HCT116 (cell line): ENCODE data around the gene TCF19. TPM values are rescaled to one million over a fixed set of nuclear protein-coding genes. Genes with fewer than 3 reads are reported as not detected.
"Not testable (repeated sequence)": the region's sequence is repeated elsewhere in the genome, so short reads cannot be mapped to it uniquely, and the experiment has no call there.

Experiments used
- ATAC-seq: fragments of 200-7000 bp; cut with Tn5 transposase; 2 replicates; pipeline ENCODE4 v1.9.1; 2020; ENCODE audit warnings: mild to moderate bottlenecking, moderate library complexity
- BruUV-seq: library from RNA; stranded (reverse); fragments of 400-500 nt; replicated peaks from 2 replicates; lab custom pipeline; 2021; lab: Mats Ljungman, UMichigan
- CTCF ChIA-PET: fragments of 300-600 bp; sonication (Branson Sonifier 250); formaldehyde crosslinking; loops from one replicate; lab custom pipeline; 2021; ENCODE audit warnings: antibody characterized with exemption; lab: Charles Lee
- POLR2A ChIA-PET: fragments of 300-600, 350-600 bp; sonication (Branson Sonifier 250); formaldehyde crosslinking; loops from one replicate; lab custom pipeline; 2021; ENCODE audit warnings: antibody characterized with exemption; lab: Charles Lee
- RAD21 ChIA-PET, 2 experiments: fragments of 300-600 bp; sonication (Branson Sonifier 250); formaldehyde crosslinking; loops; one replicate each; lab custom pipeline; 2023; ENCODE audit warnings: low total read pairs in 2 of 2; ENCODE audit not compliant: uncharacterized antibody in 2 of 2, unreplicated experiment in 2 of 2, low non-redundant PET in 1 of 2; lab: Charles Lee
- DNase-seq: peaks from one replicate; pipeline ENCODE4 v3.0.0-alpha.2; 2010; ENCODE audit warnings: low read depth, low spot score
- H2AFZ ChIP-seq: fragments of 200-600 bp; shearing (Covaris generic), sonication (generic); 2 replicates; pipeline ENCODE4 v1.6.1; 2017; ENCODE audit warnings: low read depth, mixed run types, mixed read lengths, antibody characterized with exemption, low read length; ENCODE audit not compliant: poor library complexity, severe bottlenecking
- H3K27ac ChIP-seq: 2 replicates; pipeline ENCODE4 v1.5.1; 2012; ENCODE audit warnings: low read depth, low read length
- H3K27me3 ChIP-seq: fragments of 200-600 bp; sonication (generic); 2 replicates; pipeline ENCODE4 v1.6.1; 2016; ENCODE audit warnings: mixed run types, low read length, mixed read lengths; ENCODE audit not compliant: insufficient read depth
- H3K36me3 ChIP-seq, 2 experiments: fragments of 200-500 bp in 1 of 2; fragments of 200-600 bp in 1 of 2; sonication (Bioruptor generic) in 1 of 2; sonication (generic) in 1 of 2; 2 replicates each; pipeline versions ENCODE4 v1.5.1 to v1.6.1; 2014 to 2016; ENCODE audit warnings: low read length in 2 of 2, inconsistent platforms in 1 of 2, mixed read lengths in 1 of 2, mixed run types in 1 of 2; ENCODE audit not compliant: insufficient read depth in 2 of 2, control insufficient read depth in 1 of 2
- H3K4me1 ChIP-seq, 2 experiments: fragments of 200-600 bp in 1 of 2; sonication (generic) in 1 of 2; 2 replicates each; pipeline versions ENCODE4 v1.5.1 to v1.6.1; 2012 to 2017; ENCODE audit warnings: low read length in 2 of 2, inconsistent platforms in 1 of 2, mild to moderate bottlenecking in 1 of 2, mixed read lengths in 1 of 2, mixed run types in 1 of 2, moderate library complexity in 1 of 2; ENCODE audit not compliant: insufficient read depth in 2 of 2, control insufficient read depth in 1 of 2
- H3K4me2 ChIP-seq: fragments of 200-600 bp; sonication (generic); 2 replicates; pipeline ENCODE4 v1.6.1; 2017; ENCODE audit warnings: mixed run types, low read length, mixed read lengths
- H3K4me3 ChIP-seq, 2 experiments: fragments of 200-600 bp in 1 of 2; sonication (generic) in 1 of 2; replicated peaks in 1 of 2; 2 replicates each; pipeline ENCODE4 v1.5.1; 2011 to 2016; ENCODE audit warnings: low read length in 2 of 2, control low read depth in 1 of 2, low read depth in 1 of 2, mild to moderate bottlenecking in 1 of 2, mixed read lengths in 1 of 2, mixed run types in 1 of 2
- H3K79me2 ChIP-seq: fragments of 200-600 bp; sonication (generic); 2 replicates; pipeline ENCODE4 v1.6.1; 2017; ENCODE audit warnings: mild to moderate bottlenecking, mixed run types, low read length, moderate library complexity, mixed read lengths; ENCODE audit not compliant: insufficient read depth
- H3K9ac ChIP-seq: fragments of 200-600 bp; sonication (generic); 2 replicates; pipeline ENCODE4 v1.6.1; 2016; ENCODE audit warnings: low read length, mixed read lengths
- H3K9me2 ChIP-seq: fragments of 200-600 bp; sonication (generic), shearing (Covaris generic); 2 replicates; pipeline ENCODE4 v1.6.1; 2017; ENCODE audit warnings: mixed run types, mild to moderate bottlenecking, moderate library complexity; ENCODE audit not compliant: insufficient read depth
- H3K9me3 ChIP-seq, 2 experiments: fragments of 200-500 bp in 1 of 2; fragments of 200-600 bp in 1 of 2; sonication (Bioruptor generic) in 1 of 2; sonication (generic) in 1 of 2; 2 replicates each; pipeline ENCODE4 v1.6.1; 2014 to 2017; ENCODE audit warnings: low read length in 2 of 2, mixed read lengths in 2 of 2, inconsistent platforms in 1 of 2, low read depth in 1 of 2, mild to moderate bottlenecking in 1 of 2, mixed run types in 1 of 2, moderate library complexity in 1 of 2; ENCODE audit not compliant: control insufficient read depth in 1 of 2, insufficient read depth in 1 of 2
- H4K20me1 ChIP-seq: fragments of 200-600 bp; sonication (generic), shearing (Covaris generic); 2 replicates; pipeline ENCODE4 v1.6.1; 2017; ENCODE audit warnings: mixed run types, mild to moderate bottlenecking, moderate library complexity; ENCODE audit not compliant: insufficient read depth
- CEBPB ChIP-seq: IDR thresholded peaks from 2 replicates; pipeline ENCODE4 v1.6.1; 2012; ENCODE audit warnings: low read depth
- ELF1 ChIP-seq: IDR thresholded peaks from 2 replicates; pipeline ENCODE4 v1.6.1; 2012; ENCODE audit warnings: low read depth, borderline replicate concordance
- EZH2 ChIP-seq: fragments of 200-600 bp; sonication (generic); IDR thresholded peaks from 2 replicates; pipeline ENCODE4 v1.6.1; 2017; ENCODE audit warnings: antibody characterized with exemption, mixed run types
- FOSL1 ChIP-seq: IDR thresholded peaks from 2 replicates; pipeline ENCODE4 v1.6.1; 2012; ENCODE audit warnings: low read depth
- JUND ChIP-seq: IDR thresholded peaks from 2 replicates; pipeline ENCODE4 v1.6.1; 2012
- POLR2A ChIP-seq: IDR thresholded peaks from 2 replicates; pipeline ENCODE4 v1.7.0; 2011; ENCODE audit warnings: borderline replicate concordance; ENCODE audit not compliant: insufficient read depth, insufficient read length; ENCODE audit errors: extremely low read depth
- POLR2AphosphoS5 ChIP-seq: IDR thresholded peaks from 2 replicates; pipeline ENCODE4 v1.6.1; 2011; ENCODE audit warnings: mild to moderate bottlenecking, low read depth, low read length, moderate library complexity
- REST ChIP-seq: IDR thresholded peaks from 2 replicates; pipeline ENCODE4 v1.6.1; 2012; ENCODE audit warnings: low read depth
- SIN3A ChIP-seq: IDR thresholded peaks from 2 replicates; pipeline ENCODE4 v1.6.1; 2012; ENCODE audit warnings: low read depth
- TCF7L2 ChIP-seq: IDR thresholded peaks from 2 replicates; pipeline ENCODE4 v1.7.0; 2011; ENCODE audit warnings: borderline replicate concordance, inconsistent platforms; ENCODE audit not compliant: insufficient read depth, insufficient read length; ENCODE audit errors: extremely low read depth
- ZFX ChIP-seq: fragments of 450-650 bp; IDR thresholded peaks from 2 replicates; pipeline ENCODE4 v1.6.1; 2017
- ZNF274 ChIP-seq: fragments of 200-500 bp; sonication (Bioruptor generic); IDR thresholded peaks from 2 replicates; pipeline ENCODE4 v1.6.1; 2014; ENCODE audit warnings: mild to moderate bottlenecking, low read depth, low read length, inconsistent platforms
- intact Hi-C: fragments of 100-400 bp; cut with micrococcal nuclease; formaldehyde crosslinking; loops from 2 replicates; pipeline ENCODE4 v1.10.0; 2022
- total RNA-seq: library from RNA; stranded (reverse); gene quantifications from one replicate; pipeline ENCODE4 v1.2.1, GENCODE V29; 2021; ENCODE audit not compliant: unreplicated experiment
- TF ChIP-seq, protein P1 (sequence below): IDR thresholded peaks from 2 replicates; pipeline ENCODE4 v1.6.1; 2012
- TF ChIP-seq, protein P2 (sequence below): IDR thresholded peaks from 2 replicates; pipeline ENCODE4 v1.6.1; 2011; ENCODE audit warnings: mild to moderate bottlenecking, low read length, moderate library complexity; ENCODE audit not compliant: insufficient replicate concordance; ENCODE audit errors: extremely low read depth
- TF ChIP-seq, protein P3 (sequence below): IDR thresholded peaks from 2 replicates; pipeline ENCODE4 v1.6.1; 2012

TCF19 gene
- total RNA-seq, 1 experiment from 2014 or later, result 15.4 TPM

DNA sequence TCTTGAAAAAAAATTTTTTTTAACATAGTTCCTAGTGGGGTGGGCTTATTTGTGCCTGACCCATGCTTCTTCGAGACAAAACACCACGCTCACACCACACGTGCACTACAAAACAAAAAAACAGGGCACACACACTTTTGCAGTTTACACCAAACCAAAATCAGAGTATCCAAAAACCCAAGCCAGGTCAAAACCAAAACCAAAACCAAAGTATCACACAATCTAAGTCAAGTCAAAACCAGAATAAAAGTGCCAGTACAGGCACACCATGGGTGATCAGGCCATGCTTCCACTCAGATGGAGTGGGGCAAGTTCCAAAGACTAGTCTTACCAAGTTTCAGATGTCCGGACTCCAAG lies 27.3 kb downstream of the TCF19 start:
- CTCF ChIA-PET, intact Hi-C loops, H3K4me3 ChIP-seq, H4K20me1 ChIP-seq, H3K9ac ChIP-seq, H3K36me3 ChIP-seq, H3K27ac ChIP-seq, H3K79me2 ChIP-seq, H3K4me2 ChIP-seq, H3K4me1 ChIP-seq, H3K27me3 ChIP-seq, RAD21 ChIA-PET, DNase-seq, ATAC-seq, H3K9me3 ChIP-seq, POLR2A ChIA-PET, BruUV-seq, H3K9me2 ChIP-seq, H2AFZ ChIP-seq: not testable (repeated sequence)

GRCh38 chr6:31186052-31186734 lies 27.8 kb downstream of the TCF19 start:
- POLR2A ChIA-PET, result no interaction called here
- H2AFZ ChIP-seq, result no peak overlapping the region

More at GRCh38 chr6:31186052-31186734, 27.8 kb downstream of the TCF19 start:
- CTCF ChIA-PET, result no interaction called here
- DNase-seq (no peak), ATAC-seq (no peak)
- BruUV-seq, result no TSS peak
- H3K4me2 ChIP-seq, result no peak overlapping the region
- RAD21 ChIA-PET, result no interaction called here
- intact Hi-C loops, result no loop called here
- no peaks in the 10 kb centered on the region for H3K27me3 ChIP-seq
- H3K9me3 ChIP-seq, result no peaks in the 10 kb centered on the region
- no peaks in the 10 kb centered on the region for H3K4me1 ChIP-seq
- no peak overlapping the region for H3K27ac ChIP-seq
- no peak for TF ChIP-seq POLR2A
- TF ChIP-seq REST, result no peak
- no peak for TF ChIP-seq ELF1
- TF ChIP-seq, protein P1, sequence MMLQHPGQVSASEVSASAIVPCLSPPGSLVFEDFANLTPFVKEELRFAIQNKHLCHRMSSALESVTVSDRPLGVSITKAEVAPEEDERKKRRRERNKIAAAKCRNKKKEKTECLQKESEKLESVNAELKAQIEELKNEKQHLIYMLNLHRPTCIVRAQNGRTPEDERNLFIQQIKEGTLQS, result no peak
- TF ChIP-seq EZH2, result no peak
- TF ChIP-seq ZFX, result no peak
- TF ChIP-seq TCF7L2, result no peak
- TF ChIP-seq JUND, result no peak
- no peak for TF ChIP-seq POLR2AphosphoS5
- no peak for TF ChIP-seq CEBPB
- TF ChIP-seq FOSL1, result no peak
- TF ChIP-seq SIN3A, result no peak
- TF ChIP-seq, protein P2, sequence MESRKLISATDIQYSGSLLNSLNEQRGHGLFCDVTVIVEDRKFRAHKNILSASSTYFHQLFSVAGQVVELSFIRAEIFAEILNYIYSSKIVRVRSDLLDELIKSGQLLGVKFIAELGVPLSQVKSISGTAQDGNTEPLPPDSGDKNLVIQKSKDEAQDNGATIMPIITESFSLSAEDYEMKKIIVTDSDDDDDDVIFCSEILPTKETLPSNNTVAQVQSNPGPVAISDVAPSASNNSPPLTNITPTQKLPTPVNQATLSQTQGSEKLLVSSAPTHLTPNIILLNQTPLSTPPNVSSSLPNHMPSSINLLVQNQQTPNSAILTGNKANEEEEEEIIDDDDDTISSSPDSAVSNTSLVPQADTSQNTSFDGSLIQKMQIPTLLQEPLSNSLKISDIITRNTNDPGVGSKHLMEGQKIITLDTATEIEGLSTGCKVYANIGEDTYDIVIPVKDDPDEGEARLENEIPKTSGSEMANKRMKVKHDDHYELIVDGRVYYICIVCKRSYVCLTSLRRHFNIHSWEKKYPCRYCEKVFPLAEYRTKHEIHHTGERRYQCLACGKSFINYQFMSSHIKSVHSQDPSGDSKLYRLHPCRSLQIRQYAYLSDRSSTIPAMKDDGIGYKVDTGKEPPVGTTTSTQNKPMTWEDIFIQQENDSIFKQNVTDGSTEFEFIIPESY, result no peak
- TF ChIP-seq ZNF274, result no peak
- TF ChIP-seq, protein P3, sequence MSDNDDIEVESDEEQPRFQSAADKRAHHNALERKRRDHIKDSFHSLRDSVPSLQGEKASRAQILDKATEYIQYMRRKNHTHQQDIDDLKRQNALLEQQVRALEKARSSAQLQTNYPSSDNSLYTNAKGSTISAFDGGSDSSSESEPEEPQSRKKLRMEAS, result no peak
- H3K4me3 ChIP-seq, result no peak overlapping the region
- no peaks in the 10 kb centered on the region for H3K36me3 ChIP-seq
- no peaks in the 10 kb centered on the region for H3K79me2 ChIP-seq
- H4K20me1 ChIP-seq, result no peaks in the 10 kb centered on the region
- no peaks in the 10 kb centered on the region for H3K9me2 ChIP-seq
- H3K9ac ChIP-seq, result no peak overlapping the region
